ENCODE data around the gene ACHE. TPM values are rescaled to one million over a fixed set of nuclear protein-coding genes. Genes with fewer than 3 reads are reported as not detected.

The ACHE gene
- total RNA-seq, 2 experiments from 2014 or later = not detected

DNA sequence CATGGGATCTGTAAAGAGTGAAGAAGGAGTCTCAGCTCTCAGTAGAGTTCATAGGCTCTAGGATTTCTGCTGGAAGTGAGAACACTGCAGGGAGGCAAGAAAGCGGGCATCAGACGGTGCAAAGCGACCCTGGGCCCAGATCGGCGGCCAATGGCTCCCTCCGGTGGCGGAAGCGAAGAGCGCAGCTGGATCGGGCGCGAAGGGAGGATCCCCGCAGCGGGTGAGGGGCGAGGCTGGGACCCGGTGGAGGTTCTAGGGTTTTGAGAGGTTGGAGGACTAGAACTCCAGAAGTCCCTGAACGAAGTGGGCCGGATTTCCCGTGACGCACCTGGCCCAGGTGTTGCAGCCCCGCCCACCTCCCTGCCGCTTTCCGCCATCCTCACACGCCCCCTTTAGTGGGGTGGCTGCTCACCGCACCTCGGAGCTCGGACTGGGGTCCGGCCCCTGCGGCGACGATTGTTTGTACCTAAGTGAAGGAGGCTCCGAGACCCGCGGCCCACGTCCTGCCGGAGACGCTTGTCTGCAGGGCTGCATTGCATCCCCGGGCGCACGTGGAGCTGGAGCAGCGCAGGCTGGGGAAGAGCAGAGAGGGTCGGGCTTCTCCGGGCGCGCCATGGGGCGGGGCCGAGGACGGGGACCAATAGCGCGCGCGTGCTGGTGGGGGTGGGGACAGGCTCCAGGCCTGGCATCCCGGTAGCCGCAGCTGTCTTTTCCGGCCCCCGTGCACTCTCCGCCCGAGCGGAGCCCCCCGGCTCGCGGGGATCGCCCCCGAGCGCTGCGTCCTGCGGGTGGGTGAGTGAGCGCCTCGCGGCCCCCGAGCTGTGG, 43.4 kb downstream of the ACHE start, which contains the start of gene SLC12A9:
Gene SLC12A9 (plus strand): TSS at position 666 of the 825 bp plus-strand sequence. CDS start 1,485 bp downstream, outside the sequence.
- H3K9me3 ChIP-seq (ENCODE audit: low read length) = no peaks in the 10 kb centered on the region
- ChIA-PET POLR2A (interaction anchor here (0.6 to 1.1 kb wide), 9 partner anchors 10 to 665 kb away, joined by 3 to 10 read pairs (median 3); partner anchors contain the start of genes POP7, SRRT and UFSP1), CTCF (ENCODE audit: unreplicated experiment) (interaction anchor here (0.8 to 1.9 kb wide), 4 partner anchors 37 to 146 kb away, joined by 3 to 5 read pairs (median 5); partner anchors contain the start of genes POP7 and UFSP1)
- H4K20me1 ChIP-seq (ENCODE audit: insufficient read depth, low read length) = no peaks in the 10 kb centered on the region
- no peaks in the 10 kb centered on the region for H3K9me2 ChIP-seq (ENCODE audit: insufficient read depth, low read length)
- no peaks in the 10 kb centered on the region for H3K36me3 ChIP-seq (ENCODE audit: insufficient read depth, low read length)
- peak within 1 kb of the TSS; percentile 80 for H2AFZ ChIP-seq (ENCODE audit: low read length)
- TF ChIP-seq, protein P1, sequence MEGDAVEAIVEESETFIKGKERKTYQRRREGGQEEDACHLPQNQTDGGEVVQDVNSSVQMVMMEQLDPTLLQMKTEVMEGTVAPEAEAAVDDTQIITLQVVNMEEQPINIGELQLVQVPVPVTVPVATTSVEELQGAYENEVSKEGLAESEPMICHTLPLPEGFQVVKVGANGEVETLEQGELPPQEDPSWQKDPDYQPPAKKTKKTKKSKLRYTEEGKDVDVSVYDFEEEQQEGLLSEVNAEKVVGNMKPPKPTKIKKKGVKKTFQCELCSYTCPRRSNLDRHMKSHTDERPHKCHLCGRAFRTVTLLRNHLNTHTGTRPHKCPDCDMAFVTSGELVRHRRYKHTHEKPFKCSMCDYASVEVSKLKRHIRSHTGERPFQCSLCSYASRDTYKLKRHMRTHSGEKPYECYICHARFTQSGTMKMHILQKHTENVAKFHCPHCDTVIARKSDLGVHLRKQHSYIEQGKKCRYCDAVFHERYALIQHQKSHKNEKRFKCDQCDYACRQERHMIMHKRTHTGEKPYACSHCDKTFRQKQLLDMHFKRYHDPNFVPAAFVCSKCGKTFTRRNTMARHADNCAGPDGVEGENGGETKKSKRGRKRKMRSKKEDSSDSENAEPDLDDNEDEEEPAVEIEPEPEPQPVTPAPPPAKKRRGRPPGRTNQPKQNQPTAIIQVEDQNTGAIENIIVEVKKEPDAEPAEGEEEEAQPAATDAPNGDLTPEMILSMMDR (conservative IDR thresholded peaks at IDR 0.05; ENCODE audit: low read length) = peak; percentile 95
- TF ChIP-seq EZH2phosphoT487 (IDR thresholded peaks at IDR 0.05; ENCODE audit: borderline replicate concordance, low read depth, low read length) = no peak
- TSS peak; percentile 62 for BruUV-seq (replicated peaks)
- peak within 1 kb of the TSS; percentile 85 for H3K4me3 ChIP-seq (ENCODE audit: low read depth, low read length, poor library complexity, severe bottlenecking)
- peak within 1 kb of the TSS; percentile 100 for H3K4me2 ChIP-seq (ENCODE audit: low read length)
- peak; percentile 90 for DNase-seq (ENCODE audit: low spot score)
- H3K4me1 ChIP-seq (ENCODE audit: insufficient read depth, low read length, poor library complexity, severe bottlenecking) = peaks cover 15% of the 10 kb centered on the region
- peak within 1 kb of the TSS; percentile 45 for H3K27ac ChIP-seq (ENCODE audit: low read depth, low read length, poor library complexity, severe bottlenecking)
- peaks cover 7% of the 10 kb centered on the region; the same call in 1 of the 2 replicates for H3K79me2 ChIP-seq (ENCODE audit: insufficient read depth, low read depth, low read length)
- intact Hi-C loops (cut with micrococcal nuclease; ENCODE audit: unreplicated experiment) = loop anchor here (1.0 to 5.0 kb wide), 4 partner anchors 37 to 147 kb away; partner anchors contain the start of genes EPO and UFSP1

GRCh38 chr7:100847360-100847759, 48.3 kb downstream of the ACHE start:
- no TSS peak for BruUV-seq (replicated peaks)

More at GRCh38 chr7:100847360-100847759, 48.3 kb downstream of the ACHE start:
- no peaks in the 10 kb centered on the region for H3K36me3 ChIP-seq (ENCODE audit: insufficient read depth, low read length)
- no peaks in the 10 kb centered on the region for H3K79me2 ChIP-seq (ENCODE audit: insufficient read depth, low read depth, low read length)
- CTCF ChIA-PET (ENCODE audit: unreplicated experiment) = no interaction called here
- intact Hi-C loops (cut with micrococcal nuclease; ENCODE audit: unreplicated experiment) = no loop called here
- no peak overlapping the region for H3K4me3 ChIP-seq (ENCODE audit: low read depth, low read length, poor library complexity, severe bottlenecking)
- no peaks in the 10 kb centered on the region for H3K9me2 ChIP-seq (ENCODE audit: insufficient read depth, low read length)
- no peak overlapping the region for H3K4me2 ChIP-seq (ENCODE audit: low read length)
- H3K9me3 ChIP-seq (ENCODE audit: low read length) = no peaks in the 10 kb centered on the region
- POLR2A ChIA-PET = no interaction called here
- H4K20me1 ChIP-seq (ENCODE audit: insufficient read depth, low read length) = no peaks in the 10 kb centered on the region
- no peak overlapping the region for H3K27ac ChIP-seq (ENCODE audit: low read depth, low read length, poor library complexity, severe bottlenecking)
- peaks cover 7% of the 10 kb centered on the region for H3K4me1 ChIP-seq (ENCODE audit: insufficient read depth, low read length, poor library complexity, severe bottlenecking)
- no peak overlapping the region for H2AFZ ChIP-seq (ENCODE audit: low read length)
- no peak for DNase-seq (ENCODE audit: low spot score)
- no peak for TF ChIP-seq EZH2phosphoT487 (IDR thresholded peaks at IDR 0.05; ENCODE audit: borderline replicate concordance, low read depth, low read length)
- TF ChIP-seq, protein P1 (conservative IDR thresholded peaks at IDR 0.05; ENCODE audit: low read length) = no peak

Measured in OCI-LY7 (cell line).